Germinal center (tissue), 1 donor: ENCODE results near the gene NAV2.
"Not testable (repeated sequence)": the region's sequence is repeated elsewhere in the genome, so short reads cannot be mapped to it uniquely, and the experiment has no call there.

Source experiments
- DNase-seq: peaks from one replicate; pipeline ENCODE4 v3.0.0; 2012; ENCODE audit warnings: mixed read lengths, low spot score

NAV2 gene

DNA sequence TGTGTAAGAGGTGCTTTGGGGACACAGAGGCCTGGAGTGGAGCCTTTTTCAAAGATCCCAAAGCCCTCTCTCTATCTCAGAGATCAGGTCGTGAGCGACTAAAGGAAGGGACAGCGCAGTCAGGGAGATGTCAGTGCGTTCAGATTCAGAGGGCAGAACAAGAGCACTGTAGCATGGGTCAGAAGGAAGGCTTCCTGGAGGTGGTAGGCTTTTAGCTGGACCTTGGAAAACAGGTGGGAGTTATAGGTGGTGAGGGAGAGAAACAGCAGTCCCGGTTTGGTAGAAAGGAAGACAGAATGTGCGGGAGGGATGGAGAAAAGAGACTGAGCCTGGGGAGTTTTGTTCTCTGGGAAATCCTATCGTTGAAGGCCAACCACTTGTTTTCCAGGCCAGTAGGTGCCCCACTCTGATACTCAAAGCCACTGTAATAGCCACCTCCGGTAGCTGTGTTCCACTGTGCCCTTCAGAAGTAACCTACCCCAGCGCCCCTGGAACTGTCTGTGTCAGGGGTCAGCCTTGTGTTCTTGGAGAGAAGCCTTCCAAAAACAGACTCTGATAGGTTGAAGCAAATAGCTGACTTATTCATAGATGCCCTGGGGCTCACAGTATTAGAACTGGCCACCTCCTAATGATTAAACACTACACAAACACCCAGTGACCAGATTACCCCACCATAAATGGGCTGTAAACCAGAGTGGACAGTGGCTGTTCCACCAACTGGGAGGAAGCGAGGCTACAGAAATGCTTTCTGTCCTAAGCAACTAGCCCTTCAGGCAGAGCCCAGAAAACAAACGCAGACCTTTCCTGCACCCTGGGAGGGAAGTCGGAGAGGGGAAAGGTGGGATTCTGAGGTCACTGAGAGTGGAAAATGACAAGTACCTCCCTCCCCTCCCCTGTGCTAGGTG is 289.9 kb downstream of the NAV2 start:
- no peak for DNase-seq

DNA sequence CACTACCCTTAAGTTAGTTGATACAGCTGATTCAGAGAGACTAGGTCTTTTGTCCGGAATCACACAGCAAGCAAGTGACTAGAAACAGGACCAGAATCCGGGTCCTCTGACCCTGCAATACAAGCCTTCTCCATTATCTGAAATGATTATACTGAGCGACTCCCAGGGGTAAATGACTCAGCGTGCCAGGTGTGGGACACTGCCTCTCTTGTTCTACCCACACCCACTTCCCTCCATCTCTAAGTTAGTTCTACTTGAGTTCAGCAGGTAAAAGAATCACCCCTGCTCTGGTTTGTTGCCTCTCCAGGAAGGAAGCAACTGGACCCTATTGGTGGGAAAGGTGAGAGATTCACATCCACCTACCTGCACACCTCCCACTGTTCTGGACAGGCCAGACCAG is 290.7 kb downstream of the NAV2 start:
- no peak for DNase-seq

DNA sequence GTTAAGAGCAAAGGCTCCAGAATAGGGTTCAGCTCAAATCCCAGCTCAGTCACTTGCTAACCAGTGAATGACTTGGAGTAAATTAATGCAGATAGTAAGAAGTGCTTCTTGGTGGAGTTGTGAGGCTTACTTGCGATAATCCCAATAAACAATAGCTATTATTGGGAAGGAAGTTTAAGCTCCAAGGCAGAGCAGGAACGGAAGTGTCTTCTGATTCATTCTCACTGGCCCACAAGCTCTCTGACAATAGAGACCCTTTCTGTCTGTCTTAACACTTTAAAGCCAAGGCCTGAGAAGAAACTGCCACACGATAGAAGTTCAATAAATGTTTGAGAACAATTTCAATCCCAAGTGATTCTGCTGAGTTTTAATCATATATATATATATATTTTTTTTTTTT is 292.2 kb downstream of the NAV2 start:
- DNase-seq, result no peak

DNA sequence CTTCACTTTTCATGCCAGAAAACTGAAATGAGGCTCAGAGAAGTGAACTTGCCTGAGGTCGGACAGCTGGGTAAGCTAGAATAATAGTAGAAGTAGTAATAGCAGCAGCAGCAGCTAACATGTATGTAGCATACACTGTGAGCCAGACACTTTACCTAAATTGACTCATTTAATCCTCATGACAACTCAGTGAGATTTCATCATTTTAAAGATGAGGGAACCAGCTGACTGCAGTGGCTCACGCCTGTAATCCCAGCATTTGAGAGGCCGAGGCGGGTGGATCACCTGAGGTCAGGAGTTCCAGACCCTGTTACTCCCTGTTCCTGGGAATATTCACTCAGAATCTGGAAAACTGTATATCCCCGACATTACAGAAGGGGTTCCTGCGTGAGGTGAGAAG is 293.1 kb downstream of the NAV2 start:
- DNase-seq, result no peak

DNA sequence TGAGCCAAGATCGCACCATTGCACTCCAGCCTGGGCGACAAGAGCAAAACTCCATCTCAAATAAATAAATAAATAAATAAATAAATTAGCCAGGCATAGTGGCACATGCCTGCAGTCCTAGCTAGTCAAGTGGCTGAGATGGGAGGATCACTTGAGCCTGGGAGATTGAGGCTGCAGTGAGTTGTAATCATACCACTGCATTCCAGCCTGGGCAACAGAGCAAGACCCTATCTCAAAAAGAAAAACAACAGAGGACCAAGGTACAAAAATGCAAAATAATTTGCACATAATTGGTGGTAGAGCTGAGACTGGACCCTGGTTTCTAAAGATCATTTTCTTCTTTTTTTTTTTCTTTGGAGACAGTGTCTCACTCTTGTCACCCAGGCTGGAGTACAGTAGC is 294.0 kb downstream of the NAV2 start:
- DNase-seq, result not testable (repeated sequence)

DNA sequence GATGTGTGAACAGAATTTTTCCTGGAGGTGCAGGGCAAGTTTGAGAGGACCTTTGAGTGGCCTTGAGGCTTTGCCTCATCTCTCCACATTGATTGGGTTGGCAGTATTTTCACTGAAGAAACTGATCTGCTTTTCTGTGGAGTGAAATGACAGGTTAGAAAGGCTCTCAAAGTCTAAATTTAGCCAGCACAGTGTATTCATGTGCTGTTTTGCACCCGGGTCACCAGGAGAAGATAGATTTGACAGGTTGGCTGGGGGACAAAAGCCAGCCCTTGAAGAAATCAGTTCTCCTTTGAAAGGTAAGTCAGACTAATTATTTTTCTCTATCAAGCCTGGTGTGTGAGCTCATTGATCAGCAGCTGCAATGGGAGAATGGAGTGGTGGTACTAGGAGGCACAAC is 294.7 kb downstream of the NAV2 start:
- no peak for DNase-seq

DNA sequence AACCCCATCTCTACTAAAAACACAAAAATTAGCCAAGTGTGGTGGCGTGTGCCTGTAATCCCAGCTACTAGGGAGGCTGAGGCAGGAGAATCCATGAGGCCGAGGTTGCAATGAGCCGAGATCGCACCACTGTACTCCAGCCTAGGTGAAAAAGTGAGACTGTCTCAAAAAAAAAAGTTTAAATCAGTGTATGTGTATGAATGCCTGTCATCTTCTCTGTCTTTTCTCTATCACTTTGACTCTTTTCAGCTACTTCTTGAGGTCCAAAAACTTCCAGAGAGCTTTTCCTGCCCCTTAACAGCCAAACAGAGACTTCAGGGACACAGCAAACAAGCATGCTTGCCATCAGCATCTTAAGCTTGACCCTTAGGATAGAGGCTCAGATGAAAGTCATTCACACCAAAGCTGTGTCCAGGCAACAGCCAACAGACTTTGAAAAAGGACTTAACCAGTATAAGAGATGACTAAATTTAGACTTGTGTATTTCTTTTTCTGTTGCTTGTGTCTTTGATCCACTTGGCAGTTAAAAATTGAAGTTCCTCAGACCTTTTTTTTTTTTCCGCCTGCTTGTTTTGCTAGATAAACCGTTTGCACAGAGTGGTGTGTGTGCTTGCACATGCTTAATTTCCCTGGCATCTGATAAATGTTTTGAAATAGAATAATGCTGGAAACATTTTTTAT is 295.7 kb downstream of the NAV2 start:
- DNase-seq, result no peak

DNA sequence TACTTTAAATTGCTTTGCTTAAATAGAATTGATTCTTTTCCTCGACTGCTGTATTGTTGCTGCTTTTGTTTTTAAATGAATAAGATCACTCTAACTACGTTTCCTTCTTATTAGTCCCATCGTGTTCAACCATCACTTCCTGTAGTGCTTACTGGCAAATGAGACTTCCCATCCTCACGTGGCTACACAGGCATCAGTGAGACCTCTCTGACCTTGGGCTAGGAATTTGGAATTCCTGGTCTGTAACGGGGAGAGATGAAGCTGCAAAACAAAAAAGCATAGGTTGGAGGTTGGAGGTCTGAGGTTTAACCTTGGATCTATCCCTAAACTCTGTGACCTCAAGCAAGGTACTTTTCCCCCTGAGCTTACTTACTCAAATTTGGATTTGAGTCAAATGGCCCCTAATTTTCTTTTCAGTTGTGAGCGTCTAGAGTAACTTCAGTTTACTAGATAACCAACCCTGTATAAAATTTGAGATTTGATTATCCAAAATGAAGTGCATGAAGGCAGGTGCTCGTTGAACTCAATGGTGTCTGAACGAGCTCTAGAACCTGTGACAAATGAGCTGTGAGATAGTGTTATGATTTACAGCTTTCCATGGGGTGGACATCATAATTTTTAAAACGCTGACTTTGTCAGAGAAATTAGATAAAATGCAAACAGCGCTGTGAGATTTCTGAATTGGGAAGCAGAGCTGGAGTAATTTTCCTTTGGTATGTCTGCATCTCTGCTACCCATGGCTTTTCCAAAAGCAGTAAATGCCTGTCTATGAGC is 296.4 kb downstream of the NAV2 start:
- no peak for DNase-seq

DNA sequence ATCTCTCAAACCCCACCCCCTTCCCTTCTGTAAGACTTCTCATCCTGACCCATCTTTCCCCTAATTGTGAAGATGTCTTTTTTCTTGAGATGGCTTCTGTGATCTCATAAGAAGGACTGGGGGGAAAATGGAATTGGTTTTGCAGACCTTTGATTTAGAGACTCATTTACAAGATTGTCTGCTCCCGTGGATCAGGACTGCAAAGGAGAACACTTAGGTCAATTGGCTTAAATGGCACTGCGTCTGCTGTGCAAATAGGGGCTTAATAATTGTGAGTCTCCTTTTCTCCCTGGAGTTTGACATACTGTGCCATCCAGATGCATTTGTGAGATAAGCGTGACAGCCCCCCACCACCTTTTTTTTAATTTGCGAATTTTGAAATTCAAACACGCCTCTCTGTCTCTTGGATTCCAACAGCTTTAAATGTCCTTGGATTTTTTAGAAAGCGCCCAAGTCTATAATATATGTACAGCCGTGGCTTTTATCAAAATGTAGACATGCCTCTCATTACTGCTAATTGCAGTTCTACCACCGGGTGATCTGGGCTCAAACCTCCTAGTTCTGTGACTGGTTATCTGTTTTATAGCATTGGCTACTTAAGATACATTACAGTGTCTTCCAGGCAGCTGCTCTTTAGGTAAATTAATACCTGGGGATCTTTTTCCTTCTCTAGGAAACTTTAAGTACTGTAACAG is 297.7 kb downstream of the NAV2 start:
- DNase-seq, result no peak

DNA sequence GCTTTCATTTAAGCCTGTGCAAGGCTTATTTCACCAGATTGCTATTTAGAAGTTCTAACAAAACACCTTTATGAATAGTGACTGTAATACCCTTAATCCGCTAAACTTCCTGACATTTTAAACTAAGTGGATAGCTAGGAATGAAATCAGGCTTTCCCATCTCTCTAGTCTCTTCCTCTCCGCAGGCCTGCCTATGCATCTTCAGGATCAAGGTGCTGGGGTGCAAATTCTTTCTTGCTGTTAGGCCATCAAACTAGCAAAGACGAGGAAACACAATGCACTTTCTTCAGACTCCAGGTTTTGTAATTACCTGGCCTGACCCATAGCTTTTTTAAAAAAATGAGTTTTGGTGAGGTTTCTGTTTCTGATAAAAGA is 298.2 kb downstream of the NAV2 start:
- no peak for DNase-seq

DNA sequence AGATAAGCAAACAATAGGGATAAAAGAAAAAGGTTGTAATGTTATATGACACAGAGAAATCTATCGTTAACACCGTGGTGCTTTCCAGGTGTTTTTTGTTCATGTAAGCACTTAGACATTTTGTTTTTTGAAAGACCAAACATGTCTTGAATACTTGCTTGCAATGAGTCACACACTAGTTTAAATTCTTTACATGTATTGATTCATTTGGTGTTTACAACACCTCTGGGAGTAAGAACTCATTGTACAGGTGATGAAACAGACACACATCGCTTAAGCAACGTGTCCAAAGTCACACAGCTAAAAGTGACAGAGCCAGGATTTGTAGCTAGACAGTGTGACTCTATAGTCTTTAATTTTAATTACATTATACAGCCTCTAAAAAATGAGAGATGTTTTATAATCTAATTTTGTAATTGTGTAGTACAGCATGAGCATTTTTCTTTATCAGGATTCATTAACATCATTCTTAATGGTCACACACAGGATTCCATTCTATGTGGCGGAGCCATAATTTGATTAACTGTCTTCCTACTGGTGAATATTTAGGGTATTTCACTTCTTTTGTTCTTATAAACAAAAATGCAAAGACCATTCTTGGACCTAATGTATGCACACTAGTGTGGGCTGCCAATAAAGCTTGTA is 298.8 kb downstream of the NAV2 start:
- DNase-seq, result no peak

DNA sequence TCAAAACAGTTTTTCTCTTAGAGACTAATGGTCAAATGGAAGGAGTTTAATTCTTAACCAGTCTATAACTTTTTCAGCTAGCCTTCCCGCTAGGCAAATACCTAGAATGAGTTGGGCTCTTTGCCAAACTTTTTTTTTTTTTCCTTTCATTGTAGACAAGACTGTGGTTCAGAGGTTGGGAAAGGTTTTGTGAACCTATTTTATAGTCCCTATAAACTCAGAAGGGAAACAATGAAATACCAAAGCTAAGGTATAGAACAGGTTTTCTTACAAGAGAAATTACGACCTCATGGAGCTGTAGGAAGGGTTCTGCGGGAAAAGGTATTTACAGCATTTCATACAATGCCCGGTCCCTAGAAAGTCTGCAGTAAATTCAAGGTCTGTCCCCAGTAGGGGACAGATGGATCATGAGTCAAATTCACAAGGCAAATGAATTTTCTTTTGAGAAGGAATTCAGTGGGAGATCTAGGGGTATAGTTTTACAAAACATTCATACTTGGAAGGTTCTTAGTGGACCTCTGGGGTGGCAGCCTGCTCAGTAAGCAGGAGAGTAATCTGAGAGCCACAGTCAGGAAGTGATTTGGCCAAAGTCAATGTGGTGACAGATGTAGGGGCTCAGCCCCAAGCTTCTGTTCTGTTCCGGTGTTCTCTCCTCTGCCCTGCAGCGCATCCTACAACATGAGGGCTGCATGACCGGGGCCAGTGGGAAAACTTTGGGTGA is 300.9 kb downstream of the NAV2 start:
- DNase-seq, result no peak

DNA sequence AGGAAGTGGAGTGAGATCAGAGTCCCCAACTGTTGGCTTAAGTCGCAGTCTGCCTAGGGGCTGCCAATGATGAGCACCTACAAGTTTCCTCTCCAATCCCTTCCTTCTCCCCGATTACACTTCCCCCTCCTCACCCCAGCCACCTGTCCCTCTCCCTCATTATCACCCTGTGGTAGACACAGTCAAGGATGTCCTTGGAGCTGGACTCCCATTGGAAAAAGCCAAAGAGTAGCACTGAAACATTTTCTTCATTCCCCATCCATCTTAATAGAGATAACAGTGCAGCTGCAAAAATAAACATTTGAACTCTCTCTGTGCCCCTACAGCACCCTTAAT is 301.4 kb downstream of the NAV2 start:
- DNase-seq, result no peak

DNA sequence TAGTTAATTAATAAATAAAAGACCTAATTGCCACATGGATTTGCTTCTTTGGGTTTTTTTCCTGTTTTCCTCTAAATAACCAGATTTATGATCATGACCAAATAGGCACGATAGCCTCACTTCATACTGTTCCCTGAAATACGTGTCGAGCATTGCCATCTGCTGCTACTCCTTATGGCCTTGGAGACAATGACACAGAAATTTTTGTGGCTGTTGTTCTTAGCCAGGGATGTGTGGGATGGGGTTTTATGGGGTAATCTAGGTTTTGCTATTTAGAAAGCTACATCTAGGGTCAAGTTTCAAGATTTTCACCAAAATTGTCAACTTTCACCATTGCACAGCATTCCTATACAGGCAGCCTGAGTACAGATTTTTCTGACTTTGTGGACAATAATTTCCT is 302.5 kb downstream of the NAV2 start:
- DNase-seq, result no peak

DNA sequence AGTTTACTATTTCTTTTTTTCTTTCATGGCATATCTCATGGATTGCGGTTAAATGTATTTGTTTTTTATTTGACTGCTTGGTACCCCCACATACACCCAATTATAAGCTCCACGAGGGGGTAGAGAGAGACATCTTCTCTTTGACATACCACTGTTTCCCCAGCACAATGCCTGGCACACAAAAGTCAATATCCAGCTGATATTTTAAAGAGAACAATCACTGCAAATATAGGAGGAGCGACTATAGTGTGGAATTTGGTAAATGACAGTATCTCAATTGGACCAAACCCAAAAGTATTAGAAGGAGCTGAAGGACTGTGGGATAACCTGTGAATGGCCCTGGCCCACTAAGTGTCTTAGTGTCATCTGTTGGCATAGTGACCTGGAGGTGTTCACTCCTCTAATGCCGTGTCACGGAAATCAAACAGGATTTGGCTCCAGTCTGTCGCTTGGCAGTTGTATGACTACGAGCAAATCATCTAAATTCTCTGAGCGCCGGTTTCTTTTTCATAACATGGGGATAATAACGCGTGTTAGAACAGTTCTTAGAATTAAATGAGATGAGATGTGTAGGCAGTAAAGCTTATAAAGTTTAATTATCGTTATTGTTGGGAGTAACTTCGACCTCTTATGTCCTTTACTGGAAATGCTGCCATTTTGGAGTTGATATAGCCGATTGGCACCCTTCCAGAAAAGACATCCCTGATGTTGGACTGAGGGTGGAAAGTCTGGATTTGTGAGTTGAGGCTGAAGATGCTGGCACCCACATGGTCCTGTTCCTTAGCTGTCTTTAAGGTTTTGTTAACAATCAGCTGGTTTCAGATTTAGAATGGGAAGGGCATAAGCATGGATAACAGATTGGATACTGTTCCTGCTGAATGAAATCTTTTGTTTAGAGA is 303.1 kb downstream of the NAV2 start:
- no peak for DNase-seq

DNA sequence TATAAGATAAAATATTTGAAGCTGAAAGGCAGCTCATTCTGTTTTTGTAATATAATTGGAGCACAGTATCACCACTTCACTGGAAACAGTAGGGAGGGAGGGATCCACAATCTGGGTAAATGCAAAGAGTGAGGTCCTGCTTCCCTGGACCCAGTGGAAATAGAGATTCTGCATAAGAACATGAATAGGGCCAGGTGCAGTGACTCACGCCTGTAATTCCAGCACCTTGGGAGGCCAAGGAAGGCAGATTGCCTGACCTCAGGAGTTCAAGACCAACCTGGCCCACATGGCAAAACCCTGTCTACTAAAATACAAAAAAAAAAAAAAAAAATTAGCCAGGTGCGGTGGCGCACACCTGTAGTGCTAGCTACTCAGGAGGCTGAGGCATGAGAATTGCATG is 303.9 kb downstream of the NAV2 start:
- DNase-seq, result no peak

DNA sequence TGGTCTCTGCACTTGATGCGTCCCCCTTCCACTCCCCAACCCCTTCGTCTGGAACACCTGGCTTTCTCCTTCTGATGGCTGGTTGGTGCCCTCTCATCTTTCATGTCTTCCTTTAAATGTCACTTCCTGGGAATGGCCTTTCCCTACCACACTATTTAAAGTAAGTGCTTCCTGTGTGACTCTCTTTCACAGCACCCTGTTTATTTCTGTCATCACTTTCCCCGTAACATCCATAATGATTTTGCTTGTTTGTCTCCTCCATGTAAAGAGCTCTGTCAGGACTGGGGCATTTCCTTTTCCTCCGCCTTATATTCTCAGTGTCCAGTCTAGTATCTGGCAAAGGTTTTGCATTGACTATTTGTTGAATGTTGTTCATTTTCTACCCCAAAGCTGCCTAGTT is 304.7 kb downstream of the NAV2 start:
- no peak for DNase-seq

DNA sequence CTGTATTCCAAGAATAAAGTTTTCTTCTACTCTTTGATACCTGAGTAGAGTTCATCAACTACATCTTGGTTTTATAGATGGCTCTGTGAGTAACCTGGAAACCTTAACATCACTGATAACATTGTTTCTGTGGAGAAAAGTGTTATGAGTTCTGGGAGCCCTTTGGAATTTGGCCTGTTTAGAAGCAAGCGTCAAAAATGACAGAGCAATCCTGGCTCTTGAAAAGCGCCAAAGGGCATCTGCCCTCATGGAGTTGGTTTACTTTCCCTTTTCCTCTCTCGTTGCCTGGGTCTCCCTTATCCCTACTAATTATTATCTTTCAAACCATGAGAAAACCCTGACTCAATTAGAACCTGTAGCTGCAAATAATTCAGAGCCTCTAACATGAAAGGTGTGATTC is 307.6 kb downstream of the NAV2 start:
- no peak for DNase-seq

DNA sequence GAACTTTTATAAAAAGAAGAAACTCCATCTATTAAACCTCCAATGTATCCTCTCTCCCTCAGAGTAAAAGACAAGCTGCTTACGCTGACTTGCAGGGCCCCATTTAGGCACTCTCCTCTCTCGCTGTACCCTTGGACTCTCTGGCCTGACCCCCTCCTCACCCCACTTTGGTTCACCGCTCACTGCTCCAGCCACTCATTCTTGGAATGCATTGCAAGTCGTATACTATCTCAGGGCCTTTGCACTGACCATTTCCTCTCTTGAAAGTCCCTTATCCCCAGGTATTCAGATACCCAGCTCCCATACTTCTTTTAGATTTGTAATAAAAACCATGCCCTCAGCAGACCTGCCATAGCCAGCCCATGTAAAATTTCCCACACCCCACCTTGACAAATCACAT is 308.1 kb downstream of the NAV2 start:
- no peak for DNase-seq

DNA sequence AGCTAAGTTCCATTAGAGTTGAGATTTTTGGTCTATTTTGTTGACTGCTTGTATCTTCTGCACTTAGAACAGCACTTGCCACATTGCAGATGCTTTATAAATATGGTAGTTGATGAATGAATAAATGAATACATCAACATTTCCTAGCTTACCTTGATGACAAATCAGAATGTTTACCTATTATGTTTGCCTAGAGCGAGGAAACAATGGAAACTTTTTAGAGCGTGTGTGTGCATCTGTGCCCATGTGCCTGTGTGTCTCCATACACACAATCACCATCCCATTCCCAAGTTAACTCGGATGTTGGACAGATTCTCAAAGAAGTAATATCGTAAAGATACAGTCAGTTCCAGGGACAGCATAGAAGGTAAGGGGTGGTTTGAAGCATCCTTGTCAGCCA is 308.6 kb downstream of the NAV2 start:
- DNase-seq, result no peak
